Spinal cord (tissue), 10 donors: ENCODE measurements around the gene FAM163B. TPM values are rescaled to one million over a fixed set of nuclear protein-coding genes. Genes with fewer than 3 reads are reported as not detected.
A peak's percentile ranks its signal among the peaks of the same experiment; 100 is the strongest.

Experiments
- DNase-seq, 6 donors: peaks; one replicate each; pipeline versions ENCODE4 v3.0.0 to v3.0.0-alpha.2; 2013 to 2015; ENCODE audit warnings: low spot score in 6 of 6, low read depth in 4 of 6
- H3K27ac ChIP-seq: one replicate; pipeline ENCODE4 v1.5.1; 2013; ENCODE audit warnings: low read depth, low read length, control low read depth
- H3K27me3 ChIP-seq: one replicate; pipeline ENCODE4 v1.6.1; 2013; ENCODE audit warnings: low read length; ENCODE audit not compliant: control insufficient read depth, insufficient read depth
- H3K36me3 ChIP-seq: one replicate; pipeline ENCODE4 v1.6.1; 2013; ENCODE audit warnings: low read length; ENCODE audit not compliant: control insufficient read depth, insufficient read depth
- H3K4me1 ChIP-seq: one replicate; pipeline ENCODE4 v1.6.1; 2013; ENCODE audit warnings: low read length; ENCODE audit not compliant: control insufficient read depth, insufficient read depth
- H3K4me3 ChIP-seq: one replicate; pipeline ENCODE4 v1.5.1; 2013; ENCODE audit warnings: low read depth, low read length, control low read depth
- H3K9me3 ChIP-seq: one replicate; pipeline ENCODE4 v1.6.1; 2013; ENCODE audit warnings: low read length; ENCODE audit not compliant: control insufficient read depth, insufficient read depth
- WGBS: methylation state at CpG from one replicate; pipeline ENCODE4 v1.1.5; 2013; ENCODE audit warnings: missing lambda C conversion rate; ENCODE audit not compliant: insufficient coverage; 5-methylcytosine and 5-hydroxymethylcytosine counted together
- polyA plus RNA-seq, 2 donors: library from polyadenylated mRNA; unstranded; fragments of 120-200 nt; gene quantifications; one replicate each; pipeline ENCODE4 v1.2.1, GENCODE V29; 2013; ENCODE audit not compliant: insufficient read length in 2 of 2
- total RNA-seq, 2 donors: library from RNA; depleted of rRNA in 1 of 2; stranded (reverse); fragments of 120-200 nt in 1 of 2; fragments of >200 nt in 1 of 2; gene quantifications; one replicate each; pipeline versions ENCODE4 v1.2.3 to v1.2.4, GENCODE V29; 2013 to 2014
- donor health status: healthy.

The FAM163B gene
- total and polyA plus RNA-seq, 4 donors = 5.0 to 29.1 (median 17.9) TPM

- peak in 1 of 6 donors; percentile 47 for DNase-seq
- WGBS = 47% methylated on average over 13 of the region's 25 CpGs
- no peak overlapping the region for H3K4me3 ChIP-seq
- peaks cover 25% of the 10 kb centered on the region for H3K4me1 ChIP-seq
- no peaks in the 10 kb centered on the region for H3K9me3 ChIP-seq
- H3K27me3 ChIP-seq = no peaks in the 10 kb centered on the region
- H3K27ac ChIP-seq = no peak overlapping the region
- peaks cover 33% of the 10 kb centered on the region for H3K36me3 ChIP-seq
These were observed 63.5 kb downstream of the FAM163B start for GRCh38 chr9:133545494-133546286.

- Histone ChIP-seq H3K27me3 (peaks cover 3% of the 10 kb centered on the region), H3K4me3 (no peak overlapping the region), H3K36me3 (peaks cover 39% of the 10 kb centered on the region), H3K27ac (no peak overlapping the region), H3K4me1 (peaks cover 40% of the 10 kb centered on the region), H3K9me3 (no peaks in the 10 kb centered on the region)
- no peak for DNase-seq
- WGBS = 77% methylated on average over 14 of the region's 16 CpGs
These were observed 65.3 kb downstream of the FAM163B start for GRCh38 chr9:133543772-133544467.

- H3K27ac ChIP-seq = no peak overlapping the region
- peaks cover 32% of the 10 kb centered on the region for H3K36me3 ChIP-seq
- no peak overlapping the region for H3K4me3 ChIP-seq
- H3K27me3 ChIP-seq = peaks cover 6% of the 10 kb centered on the region
- no peak for DNase-seq
- H3K9me3 ChIP-seq = no peaks in the 10 kb centered on the region
- H3K4me1 ChIP-seq = peaks cover 50% of the 10 kb centered on the region
- 75% methylated on average over 12 of the region's 13 CpGs for WGBS
These were observed 67.2 kb downstream of the FAM163B start for GRCh38 chr9:133542002-133542401.

GRCh38 chr9:133540698-133541025 is 68.5 kb downstream of the FAM163B start:
- no peak for DNase-seq
- 64% methylated on average over 16 of the region's 18 CpGs for WGBS
- H3K4me1 ChIP-seq = peaks cover 51% of the 10 kb centered on the region
- H3K4me3 ChIP-seq = no peak overlapping the region
- H3K36me3 ChIP-seq = peaks cover 28% of the 10 kb centered on the region
- H3K27ac ChIP-seq = no peak overlapping the region
- peaks cover 6% of the 10 kb centered on the region for H3K27me3 ChIP-seq
- H3K9me3 ChIP-seq = no peaks in the 10 kb centered on the region

- H3K27me3 ChIP-seq = peaks cover 6% of the 10 kb centered on the region
- peaks cover 23% of the 10 kb centered on the region for H3K36me3 ChIP-seq
- peaks cover 51% of the 10 kb centered on the region for H3K4me1 ChIP-seq
- H3K9me3 ChIP-seq = no peaks in the 10 kb centered on the region
- WGBS = 79% methylated on average over 22 of the region's 22 CpGs
- no peak overlapping the region for H3K27ac ChIP-seq
- no peak for DNase-seq
- no peak overlapping the region for H3K4me3 ChIP-seq
These were observed 69.0 kb downstream of the FAM163B start for GRCh38 chr9:133539991-133540697.

GRCh38 chr9:133538851-133539833 is 70.0 kb downstream of the FAM163B start:
- H3K27me3 ChIP-seq = peaks cover 10% of the 10 kb centered on the region
- peaks cover 56% of the 10 kb centered on the region for H3K4me1 ChIP-seq
- no peaks in the 10 kb centered on the region for H3K9me3 ChIP-seq
- no peak overlapping the region for H3K4me3 ChIP-seq
- DNase-seq = no peak
- WGBS = 41% methylated on average over 45 of the region's 47 CpGs
- no peak overlapping the region for H3K27ac ChIP-seq
- peaks cover 21% of the 10 kb centered on the region for H3K36me3 ChIP-seq

GRCh38 chr9:133538176-133538575 is 71.0 kb downstream of the FAM163B start:
- H3K27ac ChIP-seq = no peak overlapping the region
- DNase-seq = no peak
- H3K9me3 ChIP-seq = no peaks in the 10 kb centered on the region
- H3K4me1 ChIP-seq = peaks cover 65% of the 10 kb centered on the region
- 95% methylated on average over 14 of the region's 14 CpGs for WGBS
- H3K27me3 ChIP-seq = peaks cover 10% of the 10 kb centered on the region
- H3K36me3 ChIP-seq = peaks cover 21% of the 10 kb centered on the region
- H3K4me3 ChIP-seq = no peak overlapping the region

- no peak overlapping the region for H3K4me3 ChIP-seq
- H3K9me3 ChIP-seq = no peaks in the 10 kb centered on the region
- H3K36me3 ChIP-seq = peaks cover 21% of the 10 kb centered on the region
- no peak overlapping the region for H3K27ac ChIP-seq
- DNase-seq = no peak
- H3K4me1 ChIP-seq = peaks cover 75% of the 10 kb centered on the region
- peaks cover 10% of the 10 kb centered on the region for H3K27me3 ChIP-seq
- WGBS = 90% methylated on average over 12 of the region's 16 CpGs
These were observed 71.9 kb downstream of the FAM163B start for GRCh38 chr9:133537257-133537656.

- no peak overlapping the region for H3K4me3 ChIP-seq
- H3K4me1 ChIP-seq = peaks cover 77% of the 10 kb centered on the region
- DNase-seq = no peak
These were observed 72.7 kb downstream of the FAM163B start for GRCh38 chr9:133536536-133536935.

More at GRCh38 chr9:133536536-133536935, 72.7 kb downstream of the FAM163B start:
- H3K27ac ChIP-seq = no peak overlapping the region
- 82% methylated on average over 9 of the region's 9 CpGs for WGBS
- peaks cover 10% of the 10 kb centered on the region for H3K27me3 ChIP-seq
- H3K9me3 ChIP-seq = no peaks in the 10 kb centered on the region
- H3K36me3 ChIP-seq = peaks cover 19% of the 10 kb centered on the region
